Fibroblast of peridontal ligament (primary cell): ENCODE data around the gene TLR1.
"Not testable (repeated sequence)": the region's sequence is repeated elsewhere in the genome, so short reads cannot be mapped to it uniquely, and the experiment has no call there.

ENCODE experiments used
- DNase-seq: peaks from one replicate; pipeline ENCODE4 v3.0.0-alpha.2; 2010; ENCODE audit errors: extremely low read depth

Gene TLR1

GRCh38 chr4:38774181-38774955 lies 30.2 kb downstream of the TLR1 start:
- DNase-seq: peak; percentile 29

- DNase-seq: not testable (repeated sequence)
These were observed 34.3 kb downstream of the TLR1 start for GRCh38 chr4:38770281-38770680.

GRCh38 chr4:38769857-38770256 lies 34.7 kb downstream of the TLR1 start:
- DNase-seq: no peak

- DNase-seq: no peak
These were observed 35.1 kb downstream of the TLR1 start for GRCh38 chr4:38769441-38769840.

GRCh38 chr4:38768968-38769394 lies 35.6 kb downstream of the TLR1 start:
- DNase-seq: peak; percentile 32

GRCh38 chr4:38766940-38767339 lies 37.7 kb downstream of the TLR1 start:
- not testable (repeated sequence) for DNase-seq

- peak; percentile 48 for DNase-seq
These were observed 39.2 kb downstream of the TLR1 start for GRCh38 chr4:38765382-38765781.

- DNase-seq: no peak
These were observed 40.3 kb downstream of the TLR1 start for GRCh38 chr4:38764277-38764676.

GRCh38 chr4:38762560-38762959 lies 42.0 kb downstream of the TLR1 start:
- DNase-seq: no peak

GRCh38 chr4:38759790-38760122 lies 44.8 kb downstream of the TLR1 start:
- DNase-seq: no peak

GRCh38 chr4:38759113-38759789 lies 45.3 kb downstream of the TLR1 start:
- peak; percentile 76 for DNase-seq

GRCh38 chr4:38757945-38758600 lies 46.5 kb downstream of the TLR1 start:
- DNase-seq: no peak

- DNase-seq: peak; percentile 99
These were observed 51.4 kb downstream of the TLR1 start for GRCh38 chr4:38752941-38753806.

GRCh38 chr4:38752372-38752940 lies 52.1 kb downstream of the TLR1 start:
- peak; percentile 68 for DNase-seq

- DNase-seq: no peak
These were observed 53.1 kb downstream of the TLR1 start for GRCh38 chr4:38751341-38752010.

- no peak for DNase-seq
These were observed 55.3 kb downstream of the TLR1 start for GRCh38 chr4:38749336-38749735.

- no peak for DNase-seq
These were observed 57.0 kb downstream of the TLR1 start for GRCh38 chr4:38747629-38748028.
